Measurements from ENCODE around the gene CEP112. TPM values are rescaled to one million over a fixed set of nuclear protein-coding genes. Genes with fewer than 3 reads are reported as not detected.

The CEP112 gene
- total and polyA plus RNA-seq, 2 donors (not counting 3 experiments of a cell fraction or from before 2014, with no cell fraction given): 1.5 to 25.3 TPM

DNA sequence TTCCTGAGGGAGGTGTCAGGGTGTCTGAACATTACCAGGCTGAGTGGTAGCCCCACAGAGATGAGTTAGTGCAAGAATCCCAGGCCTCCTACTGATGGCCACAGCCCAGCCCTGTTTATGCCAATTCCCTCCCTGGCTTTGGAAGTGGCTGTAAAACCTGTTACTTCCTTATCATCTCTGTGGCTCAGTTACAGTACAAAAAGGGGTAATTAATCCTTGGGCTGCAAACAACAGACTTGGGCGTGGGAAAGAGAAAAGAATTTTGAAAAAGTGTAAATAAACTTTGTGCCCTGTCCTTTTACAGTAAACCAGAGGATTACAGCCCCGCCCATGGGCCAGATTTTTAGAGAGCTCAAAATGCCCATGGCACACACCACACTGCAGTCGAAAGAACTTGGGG, 557.4 kb downstream of the CEP112 start:
- CTCF ChIA-PET: interaction anchor here (1.2 kb wide), 1 partner anchor 14 kb away, joined by 3 read pairs; no protein-coding TSS in a partner anchor

More for the DNA sequence above, 557.4 kb downstream of the CEP112 start:
- no TSS peak for BruUV-seq (replicated peaks)
- intact Hi-C loops (cut with micrococcal nuclease) (no loop called here), dilution Hi-C loops (cut with MboI; ENCODE audit: extremely low pct_ligation_motif_present, low sequenced_read_pairs) (no loop called here)
- POLR2A ChIA-PET: interaction anchor here (0.6 kb wide), 1 partner anchor 19 kb away, joined by 4 read pairs; no protein-coding TSS in a partner anchor
- H3K36me3 ChIP-seq (ENCODE audit: control insufficient read depth in 2 of 2, extremely low read depth in 1 of 2, insufficient read depth in 2 of 2, low read length in 2 of 2): no peaks in the 10 kb centered on the region
- no peaks in the 10 kb centered on the region for H3K9me3 ChIP-seq (replicated peaks; ENCODE audit: control insufficient read depth, insufficient read depth, low read length)
- no peak overlapping the region for H3K4me2 ChIP-seq (ENCODE audit: insufficient read depth, low read length)
- no peaks in the 10 kb centered on the region for H4K20me1 ChIP-seq (replicated peaks; ENCODE audit: control insufficient read depth, extremely low read depth, insufficient read depth, low read length)
- no peaks in the 10 kb centered on the region for H3K79me2 ChIP-seq (ENCODE audit: control insufficient read depth, insufficient read depth, low read length)
- FAIRE-seq: no peak
- peak; percentile 6 for DNase-seq (ENCODE audit: low read depth, low spot score)
- no peak overlapping the region for H3K27ac ChIP-seq (ENCODE audit: insufficient read depth, low read depth, low read length)
- H3K4me1 ChIP-seq (ENCODE audit: control insufficient read depth, extremely low read depth, insufficient read depth, low read length): peaks cover 5% of the 10 kb centered on the region
- H2AFZ ChIP-seq (ENCODE audit: low read depth, low read length): no peak overlapping the region
- H3K27me3 ChIP-seq (ENCODE audit: control insufficient read depth in 2 of 2, insufficient read depth in 2 of 2, low read length in 2 of 2): no peaks in the 10 kb centered on the region
- no peak overlapping the region for H3K4me3 ChIP-seq (replicated peaks in 1 of 3; ENCODE audit: insufficient read depth in 1 of 3, low read depth in 1 of 3, low read length in 3 of 3)
- TF ChIP-seq MAX (IDR thresholded peaks at IDR 0.05; ENCODE audit: insufficient read depth, insufficient read length) (no peak), POLR2AphosphoS5 (IDR thresholded peaks at IDR 0.05; ENCODE audit: insufficient read depth, low read depth, low read length) (no peak), JUN (IDR thresholded peaks at IDR 0.05; ENCODE audit: borderline replicate concordance, insufficient read depth, insufficient read length, low read depth) (no peak), EZH2 (IDR thresholded peaks at IDR 0.05; ENCODE audit: borderline replicate concordance, low read depth, low read length, severe bottlenecking) (no peak), FOS (IDR thresholded peaks at IDR 0.05; ENCODE audit: borderline replicate concordance, insufficient read depth, low read length) (no peak), POLR2A (IDR thresholded peaks at IDR 0.05; ENCODE audit: low read depth, low read length) (no peak), GATA2 (IDR thresholded peaks at IDR 0.05; ENCODE audit: insufficient read depth, insufficient read length, low read depth, low read length) (no peak), MYC (IDR thresholded peaks at IDR 0.05; ENCODE audit: low read depth, low read length) (no peak)
- TF ChIP-seq, protein P1, sequence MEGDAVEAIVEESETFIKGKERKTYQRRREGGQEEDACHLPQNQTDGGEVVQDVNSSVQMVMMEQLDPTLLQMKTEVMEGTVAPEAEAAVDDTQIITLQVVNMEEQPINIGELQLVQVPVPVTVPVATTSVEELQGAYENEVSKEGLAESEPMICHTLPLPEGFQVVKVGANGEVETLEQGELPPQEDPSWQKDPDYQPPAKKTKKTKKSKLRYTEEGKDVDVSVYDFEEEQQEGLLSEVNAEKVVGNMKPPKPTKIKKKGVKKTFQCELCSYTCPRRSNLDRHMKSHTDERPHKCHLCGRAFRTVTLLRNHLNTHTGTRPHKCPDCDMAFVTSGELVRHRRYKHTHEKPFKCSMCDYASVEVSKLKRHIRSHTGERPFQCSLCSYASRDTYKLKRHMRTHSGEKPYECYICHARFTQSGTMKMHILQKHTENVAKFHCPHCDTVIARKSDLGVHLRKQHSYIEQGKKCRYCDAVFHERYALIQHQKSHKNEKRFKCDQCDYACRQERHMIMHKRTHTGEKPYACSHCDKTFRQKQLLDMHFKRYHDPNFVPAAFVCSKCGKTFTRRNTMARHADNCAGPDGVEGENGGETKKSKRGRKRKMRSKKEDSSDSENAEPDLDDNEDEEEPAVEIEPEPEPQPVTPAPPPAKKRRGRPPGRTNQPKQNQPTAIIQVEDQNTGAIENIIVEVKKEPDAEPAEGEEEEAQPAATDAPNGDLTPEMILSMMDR (IDR thresholded peaks at IDR 0.05; ENCODE audit: extremely low read depth in 1 of 2, insufficient read depth in 1 of 2, low read depth in 1 of 2, low read length in 2 of 2): no peak
- H3K9me1 ChIP-seq (replicated peaks; ENCODE audit: control insufficient read depth, extremely low read depth, insufficient read depth, low read length): no peaks in the 10 kb centered on the region
- H3K9ac ChIP-seq (replicated peaks; ENCODE audit: extremely low read depth, insufficient read depth, low read length): no peak overlapping the region

Data from endothelial cell of umbilical vein (primary cell).